Lung (tissue), 12 donors: ENCODE measurements around the gene PROSER2. TPM values are rescaled to one million over a fixed set of nuclear protein-coding genes. Genes with fewer than 3 reads are reported as not detected.

Source experiments
- ATAC-seq: fragments of 200-7000 bp; cut with Tn5 transposase; one replicate; pipeline ENCODE4 v1.9.1; 2020; ENCODE audit warnings: moderate number of reproducible peaks; ENCODE audit not compliant: insufficient read depth, low FRiP score
- DNase-seq, 3 donors: peaks; one replicate each; pipeline ENCODE4 v3.0.0-alpha.2; 2013 to 2017
- H3K27ac ChIP-seq, 2 donors: one replicate each; pipeline ENCODE4 v1.5.1; 2013; ENCODE audit warnings: mild to moderate bottlenecking in 2 of 2, moderate library complexity in 2 of 2, control low read depth in 1 of 2, inconsistent platforms in 1 of 2, low read depth in 1 of 2, low read length in 1 of 2
- H3K27me3 ChIP-seq, 3 donors: one replicate each; pipeline ENCODE4 v1.5.1; 2013; ENCODE audit warnings: low read length in 2 of 3; ENCODE audit not compliant: control insufficient read depth in 3 of 3, insufficient read depth in 3 of 3
- H3K36me3 ChIP-seq, 4 donors: one replicate each; pipeline ENCODE4 v1.5.1; 2013; ENCODE audit warnings: low read length in 4 of 4, mild to moderate bottlenecking in 1 of 4, moderate library complexity in 1 of 4; ENCODE audit not compliant: control insufficient read depth in 4 of 4, insufficient read depth in 4 of 4
- H3K4me1 ChIP-seq, 5 donors: one replicate each; pipeline ENCODE4 v1.5.1; 2013; ENCODE audit warnings: low read length in 5 of 5, mild to moderate bottlenecking in 2 of 5, moderate library complexity in 1 of 5; ENCODE audit not compliant: control insufficient read depth in 5 of 5, insufficient read depth in 5 of 5
- H3K4me3 ChIP-seq: one replicate; pipeline ENCODE4 v1.5.1; 2013; ENCODE audit warnings: mild to moderate bottlenecking, control low read depth, moderate library complexity
- H3K9ac ChIP-seq, 2 donors: one replicate each; pipeline ENCODE4 v1.5.1; 2013; ENCODE audit warnings: low read length in 2 of 2, control low read depth in 1 of 2; ENCODE audit not compliant: insufficient read depth in 1 of 2
- H3K9me3 ChIP-seq, 4 donors: one replicate each; pipeline ENCODE4 v1.5.1; 2013; ENCODE audit warnings: low read length in 3 of 4, mild to moderate bottlenecking in 1 of 4, moderate library complexity in 1 of 4; ENCODE audit not compliant: control insufficient read depth in 4 of 4, insufficient read depth in 3 of 4
- WGBS, 2 donors: extraction: QIAGEN DNeasy Blood & Tissue Kit; methylation state at CpG; one replicate each; pipeline ENCODE4 v1.1.7; 2013; 5-methylcytosine and 5-hydroxymethylcytosine counted together
- polyA plus RNA-seq, 2 donors: library from polyadenylated mRNA; stranded (reverse); fragments of 200-250 nt; gene quantifications; one replicate each; pipeline ENCODE4 v1.2.1, GENCODE V29; 2013
- total RNA-seq, 2 donors: library from RNA; depleted of rRNA in 1 of 2; stranded (reverse); fragments of >200 nt in 1 of 2; gene quantifications; one replicate each; pipeline ENCODE4 v1.2.1, GENCODE V29; 2014 to 2021
- TF ChIP-seq, protein P1 (sequence below): IDR thresholded peaks from 2 replicates; pipeline ENCODE4 v1.5.1; 2012; ENCODE audit warnings: mild to moderate bottlenecking; ENCODE audit errors: control extremely low read depth, extremely low read depth
- donor health status: control.
- donor health status: control.
- donor health status: Bipolar disorder and iron deficiency.
- donor health status: healthy.
- donor health status: DM: yes; HTN: yes; CAD: no.

PROSER2 gene
- total and polyA plus RNA-seq, 4 donors = 8.2 to 23.9 (median 10.3) TPM

- no peak for DNase-seq
- 95 to 96% methylated on average over 18 of the region's 18 CpGs for WGBS, 2 donors
- no peaks in the 10 kb centered on the region for H3K4me1 ChIP-seq
- no peak overlapping the region for H3K9ac ChIP-seq
- no peaks in the 10 kb centered on the region for H3K27me3 ChIP-seq
- H3K27ac ChIP-seq = no peak overlapping the region
- TF ChIP-seq, protein P1, sequence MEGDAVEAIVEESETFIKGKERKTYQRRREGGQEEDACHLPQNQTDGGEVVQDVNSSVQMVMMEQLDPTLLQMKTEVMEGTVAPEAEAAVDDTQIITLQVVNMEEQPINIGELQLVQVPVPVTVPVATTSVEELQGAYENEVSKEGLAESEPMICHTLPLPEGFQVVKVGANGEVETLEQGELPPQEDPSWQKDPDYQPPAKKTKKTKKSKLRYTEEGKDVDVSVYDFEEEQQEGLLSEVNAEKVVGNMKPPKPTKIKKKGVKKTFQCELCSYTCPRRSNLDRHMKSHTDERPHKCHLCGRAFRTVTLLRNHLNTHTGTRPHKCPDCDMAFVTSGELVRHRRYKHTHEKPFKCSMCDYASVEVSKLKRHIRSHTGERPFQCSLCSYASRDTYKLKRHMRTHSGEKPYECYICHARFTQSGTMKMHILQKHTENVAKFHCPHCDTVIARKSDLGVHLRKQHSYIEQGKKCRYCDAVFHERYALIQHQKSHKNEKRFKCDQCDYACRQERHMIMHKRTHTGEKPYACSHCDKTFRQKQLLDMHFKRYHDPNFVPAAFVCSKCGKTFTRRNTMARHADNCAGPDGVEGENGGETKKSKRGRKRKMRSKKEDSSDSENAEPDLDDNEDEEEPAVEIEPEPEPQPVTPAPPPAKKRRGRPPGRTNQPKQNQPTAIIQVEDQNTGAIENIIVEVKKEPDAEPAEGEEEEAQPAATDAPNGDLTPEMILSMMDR = no peak
- no peaks in the 10 kb centered on the region for H3K36me3 ChIP-seq
- no peak for ATAC-seq
- H3K9me3 ChIP-seq = peaks cover 0 to 2% (median 0%) of the 10 kb centered on the region in 4 donors
- H3K4me3 ChIP-seq = no peak overlapping the region
These were observed 84.8 kb downstream of the PROSER2 start for GRCh38 chr10:11907914-11908313.

- Histone ChIP-seq H3K27ac (no peak overlapping the region), H3K36me3 (no peaks in the 10 kb centered on the region), H3K4me1 (peaks cover 0 to 3% (median 0%) of the 10 kb centered on the region in 5 donors), H3K9me3 (peaks cover 0 to 2% (median 0%) of the 10 kb centered on the region in 4 donors), H3K4me3 (no peak overlapping the region), H3K9ac (no peak overlapping the region), H3K27me3 (no peaks in the 10 kb centered on the region)
- WGBS, 2 donors = 92 to 95% methylated on average over 10 of the region's 10 CpGs
- TF ChIP-seq, protein P1 = no peak
- DNase-seq = no peak
- no peak for ATAC-seq
These were observed 85.4 kb downstream of the PROSER2 start for GRCh38 chr10:11908536-11908935.

- Histone ChIP-seq H3K27me3 (no peaks in the 10 kb centered on the region), H3K4me1 (peaks cover 0 to 3% (median 0%) of the 10 kb centered on the region in 5 donors), H3K9ac (no peak overlapping the region), H3K27ac (no peak overlapping the region), H3K9me3 (peaks cover 0 to 2% (median 0%) of the 10 kb centered on the region in 4 donors), H3K36me3 (no peaks in the 10 kb centered on the region), H3K4me3 (no peak overlapping the region)
- 95 to 98% methylated on average over 11 of the region's 11 CpGs for WGBS, 2 donors
- ATAC-seq = no peak
- TF ChIP-seq, protein P1 = no peak
- DNase-seq = no peak
These were observed 85.8 kb downstream of the PROSER2 start for GRCh38 chr10:11908991-11909390.

GRCh38 chr10:11909618-11910017, 86.5 kb downstream of the PROSER2 start:
- 72 to 83% methylated on average over 10 of the region's 10 CpGs for WGBS, 2 donors
- H3K27ac ChIP-seq = peak overlapping the region in 1 of 2 donors; percentile 44
- ATAC-seq (no peak), DNase-seq (no peak)
- no peak overlapping the region for H3K4me3 ChIP-seq
- TF ChIP-seq, protein P1 = no peak
- no peak overlapping the region for H3K9ac ChIP-seq
- H3K4me1 ChIP-seq = peaks cover 0 to 3% (median 0%) of the 10 kb centered on the region in 5 donors
- H3K36me3 ChIP-seq = no peaks in the 10 kb centered on the region
- H3K9me3 ChIP-seq = peaks cover 0 to 2% (median 0%) of the 10 kb centered on the region in 4 donors
- no peaks in the 10 kb centered on the region for H3K27me3 ChIP-seq
